CD14-positive monocyte (primary cell): ENCODE data around the gene PAPPA. TPM values are rescaled to one million over a fixed set of nuclear protein-coding genes. Genes with fewer than 3 reads are reported as not detected.

Source experiments
- DNase-seq, 3 donors: peaks; one replicate each; pipeline ENCODE4 v3.0.0-alpha.2; 2011 to 2022
- H2AFZ ChIP-seq: 2 replicates; pipeline ENCODE4 v1.6.0; 2012; ENCODE audit warnings: mild to moderate bottlenecking, low read depth, low read length, inconsistent platforms; ENCODE audit not compliant: insufficient read depth, poor library complexity, severe bottlenecking
- H3K27ac ChIP-seq, 2 donors: 1 replicate in 1 of 2; 2 replicates in 1 of 2; pipeline ENCODE4 v1.5.1; 2012 to 2013; ENCODE audit warnings: low read length in 2 of 2, control low read depth in 1 of 2, inconsistent platforms in 1 of 2, low read depth in 1 of 2, mild to moderate bottlenecking in 1 of 2
- H3K27me3 ChIP-seq, 2 donors: one replicate each; pipeline versions ENCODE4 v1.6.0 to v1.6.1; 2011 to 2013; ENCODE audit warnings: low read length in 2 of 2; ENCODE audit not compliant: control insufficient read depth in 2 of 2, insufficient read depth in 2 of 2
- H3K36me3 ChIP-seq, 2 donors: replicated peaks in 1 of 2; 1 replicate in 1 of 2; 2 replicates in 1 of 2; pipeline versions ENCODE4 v1.5.1 to v1.6.1; 2012 to 2013; ENCODE audit warnings: low read length in 2 of 2, control low read depth in 1 of 2, inconsistent platforms in 1 of 2, mild to moderate bottlenecking in 1 of 2; ENCODE audit not compliant: insufficient read depth in 2 of 2, control insufficient read depth in 1 of 2
- H3K4me1 ChIP-seq, 2 donors: 1 replicate in 1 of 2; 2 replicates in 1 of 2; pipeline versions ENCODE4 v1.5.1 to v1.6.1; 2012 to 2013; ENCODE audit warnings: low read length in 2 of 2, control low read depth in 1 of 2, inconsistent platforms in 1 of 2, mild to moderate bottlenecking in 1 of 2, moderate library complexity in 1 of 2; ENCODE audit not compliant: insufficient read depth in 2 of 2, control insufficient read depth in 1 of 2
- H3K4me2 ChIP-seq: replicated peaks from 2 replicates; pipeline ENCODE3; 2012; ENCODE audit warnings: low read length, moderate library complexity, mild to moderate bottlenecking; ENCODE audit not compliant: poor library complexity, severe bottlenecking; ENCODE audit errors: extremely low read depth
- H3K4me3 ChIP-seq, 3 experiments: fragments of 200-600 bp in 1 of 3; sonication (generic) in 1 of 3; replicated peaks in 1 of 3; 1 replicate in 2 of 3; 2 replicates in 1 of 3; pipeline ENCODE4 v1.5.1; 2011 to 2013; ENCODE audit warnings: low read length in 3 of 3, mild to moderate bottlenecking in 3 of 3, control low read depth in 2 of 3, low read depth in 2 of 3, inconsistent platforms in 1 of 3, moderate library complexity in 1 of 3
- H3K79me2 ChIP-seq: 2 replicates; pipeline ENCODE4 v1.6.0; 2012; ENCODE audit warnings: mild to moderate bottlenecking, control low read depth, inconsistent platforms, low read length, moderate library complexity; ENCODE audit not compliant: insufficient read depth
- H3K9ac ChIP-seq: 2 replicates; pipeline ENCODE4 v1.6.0; 2017; ENCODE audit warnings: low read length, mild to moderate bottlenecking; ENCODE audit not compliant: insufficient read depth, poor library complexity, severe bottlenecking
- H3K9me3 ChIP-seq, 2 donors: replicated peaks in 1 of 2; 1 replicate in 1 of 2; 2 replicates in 1 of 2; pipeline versions ENCODE4 v1.5.1 to v1.6.1; 2012 to 2013; ENCODE audit warnings: low read length in 2 of 2, control low read depth in 1 of 2; ENCODE audit not compliant: control insufficient read depth in 1 of 2, insufficient read depth in 1 of 2
- H4K20me1 ChIP-seq: 2 replicates; pipeline ENCODE4 v1.6.0; 2012; ENCODE audit warnings: mild to moderate bottlenecking, low read length, control low read depth, moderate library complexity; ENCODE audit not compliant: insufficient read depth
- H3K27ac Mint-ChIP-seq, 7 donors: one replicate each; pipeline ENCODE4 v1.8.0; 2020; ENCODE audit warnings: mild to moderate bottlenecking in 7 of 7, mixed read lengths in 7 of 7, moderate library complexity in 6 of 7, inconsistent platforms in 2 of 7
- H3K27me3 Mint-ChIP-seq, 3 donors: one replicate each; pipeline ENCODE4 v1.8.0; 2021 to 2022; ENCODE audit warnings: low read depth in 3 of 3, mild to moderate bottlenecking in 3 of 3, mixed read lengths in 3 of 3, moderate library complexity in 3 of 3, inconsistent platforms in 1 of 3
- H3K36me3 Mint-ChIP-seq, 2 donors: one replicate each; pipeline ENCODE4 v1.8.0; 2020; ENCODE audit warnings: mixed read lengths in 2 of 2, inconsistent platforms in 1 of 2, mild to moderate bottlenecking in 1 of 2
- H3K4me1 Mint-ChIP-seq: one replicate; pipeline ENCODE4 v1.8.0; 2020; ENCODE audit warnings: mild to moderate bottlenecking, mixed read lengths
- H3K4me3 Mint-ChIP-seq, 2 donors: one replicate each; pipeline ENCODE4 v1.8.0; 2020; ENCODE audit warnings: mild to moderate bottlenecking in 2 of 2, mixed read lengths in 2 of 2, moderate library complexity in 1 of 2
- H3K9me3 Mint-ChIP-seq, 7 donors: one replicate each; pipeline ENCODE4 v1.8.0; 2020 to 2022; ENCODE audit warnings: mixed read lengths in 7 of 7, mild to moderate bottlenecking in 6 of 7, moderate library complexity in 6 of 7, inconsistent platforms in 2 of 7
- CTCF ChIP-seq: fragments of 200-600 bp; IDR thresholded peaks from one replicate; pipeline ENCODE4 v1.8.0; 2022; ENCODE audit warnings: antibody characterized with exemption, mild to moderate bottlenecking
- WGBS: methylation state at CpG from one replicate; pipeline ENCODE4 v1.1.5; 2013; ENCODE audit warnings: missing lambda C conversion rate; ENCODE audit not compliant: insufficient coverage; 5-methylcytosine and 5-hydroxymethylcytosine counted together
- intact Hi-C, 2 donors: fragments of 100-400 bp; cut with micrococcal nuclease; formaldehyde crosslinking; loops; one replicate each; pipeline versions ENCODE4 v1.15.0 to v1.15.1; 2023
- polyA plus RNA-seq, 3 donors: library from polyadenylated mRNA; depleted of rRNA in 1 of 3; unstranded in 2 of 3; stranded (reverse) in 1 of 3; fragments of 300-500 nt in 2 of 3; fragments of >200 nt in 1 of 3; fragmentation: Illumina TruSeq in 2 of 3; gene quantifications; 1 replicate in 2 of 3; 2 replicates in 1 of 3; pipeline ENCODE4 v1.2.3, GENCODE V29; 2012 to 2021

The PAPPA gene
- polyA plus RNA-seq, 3 donors: not detected

DNA sequence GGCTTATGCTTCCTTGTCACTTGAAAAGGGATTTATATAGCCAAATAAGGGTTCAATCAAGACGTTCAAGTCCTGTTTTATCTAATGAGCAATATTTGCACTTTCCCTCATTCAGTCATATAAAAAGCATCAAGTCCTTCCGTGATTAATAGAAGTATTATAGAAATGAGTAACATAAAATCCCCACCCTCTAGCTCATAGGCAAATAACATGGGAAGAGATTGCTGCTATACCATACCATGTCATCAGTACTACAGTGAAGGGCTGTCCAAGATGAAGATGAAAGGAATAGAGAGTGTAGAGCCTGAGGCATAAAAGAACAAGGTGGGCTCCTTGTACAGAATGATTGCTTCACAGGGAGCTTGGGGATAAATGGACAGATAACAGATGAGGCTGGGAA is 20.4 kb upstream of the PAPPA start:
- H3K9ac ChIP-seq: no peak overlapping the region
- no peaks in the 10 kb centered on the region for H3K9me3 ChIP-seq
- H3K4me1 Mint-ChIP-seq: no peaks in the 10 kb centered on the region
- H3K9me3 Mint-ChIP-seq: peaks cover 0 to 6% (median 2%) of the 10 kb centered on the region in 7 donors
- H3K27me3 Mint-ChIP-seq: peaks cover 0 to 3% (median 0%) of the 10 kb centered on the region in 3 donors
- no peak for DNase-seq
- H3K36me3 ChIP-seq: no peaks in the 10 kb centered on the region
- no peak overlapping the region for H2AFZ ChIP-seq
- no peaks in the 10 kb centered on the region for H4K20me1 ChIP-seq
- H3K27ac Mint-ChIP-seq: peak overlapping the region in 1 of 7 donors; percentile 54
- no peaks in the 10 kb centered on the region for H3K79me2 ChIP-seq
- H3K4me2 ChIP-seq: no peak overlapping the region
- H3K4me3 ChIP-seq: no peak overlapping the region
- H3K36me3 Mint-ChIP-seq: no peaks in the 10 kb centered on the region
- no CpG with 5 or more reads among the region's 2 CpGs for WGBS
- H3K27ac ChIP-seq: no peak overlapping the region
- no peak for TF ChIP-seq CTCF
- no peak overlapping the region for H3K4me3 Mint-ChIP-seq
- H3K4me1 ChIP-seq: no peaks in the 10 kb centered on the region
- no peaks in the 10 kb centered on the region for H3K27me3 ChIP-seq
- intact Hi-C loops: no loop called here

DNA sequence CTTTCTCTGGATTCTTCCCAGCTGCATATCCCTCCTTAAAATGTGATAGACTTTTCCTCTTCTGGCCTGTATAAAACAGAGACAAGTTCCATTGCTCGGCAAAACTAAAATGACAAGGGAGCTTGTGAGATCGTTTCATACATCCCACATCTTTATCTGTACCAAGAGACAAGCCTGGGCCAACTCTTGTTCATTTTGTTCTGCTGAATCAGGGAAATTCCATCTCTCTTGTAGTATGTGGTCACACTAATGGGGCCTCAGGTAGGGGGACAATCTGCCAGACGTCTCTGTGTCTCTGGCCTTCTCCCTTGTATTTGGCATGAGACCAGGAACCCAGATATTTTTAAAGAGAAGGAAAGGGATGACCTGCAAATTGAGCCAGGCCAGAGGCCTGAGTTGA is 18.6 kb upstream of the PAPPA start:
- Mint-ChIP-seq H3K9me3 (peaks cover 0 to 6% (median 2%) of the 10 kb centered on the region in 7 donors), H3K4me1 (no peaks in the 10 kb centered on the region), H3K36me3 (no peaks in the 10 kb centered on the region), H3K4me3 (no peak overlapping the region), H3K27ac (no peak overlapping the region), H3K27me3 (peaks cover 0 to 3% (median 0%) of the 10 kb centered on the region in 3 donors)
- no peaks in the 10 kb centered on the region for H3K36me3 ChIP-seq
- no peaks in the 10 kb centered on the region for H3K79me2 ChIP-seq
- H3K27me3 ChIP-seq: no peaks in the 10 kb centered on the region
- H3K4me3 ChIP-seq: no peak overlapping the region
- no peaks in the 10 kb centered on the region for H3K4me1 ChIP-seq
- no peak overlapping the region for H3K4me2 ChIP-seq
- intact Hi-C loops: no loop called here
- no peak for TF ChIP-seq CTCF
- H3K9ac ChIP-seq: no peak overlapping the region
- H2AFZ ChIP-seq: no peak overlapping the region
- 95% methylated on average over 3 of the region's 3 CpGs for WGBS
- H3K27ac ChIP-seq: no peak overlapping the region
- no peaks in the 10 kb centered on the region for H3K9me3 ChIP-seq
- no peaks in the 10 kb centered on the region for H4K20me1 ChIP-seq
- DNase-seq: no peak
